Mesothelial cell of epicardium (in vitro differentiated cells): Measurements from ENCODE around the gene LEMD1. TPM values are rescaled to one million over a fixed set of nuclear protein-coding genes. Genes with fewer than 3 reads are reported as not detected.

Experiments used
- DNase-seq, 2 experiments: peaks; one replicate each; pipeline ENCODE4 v3.0.0; 2021; ENCODE audit warnings: low spot score in 2 of 2; ENCODE audit not compliant: unreplicated experiment in 2 of 2
- H3K27ac Mint-ChIP-seq: 2 replicates; pipeline ENCODE4 v1.8.0; 2021; ENCODE audit warnings: mixed read lengths
- H3K27me3 Mint-ChIP-seq: 2 replicates; pipeline ENCODE4 v1.8.0; 2021; ENCODE audit warnings: low read depth, mixed read lengths
- H3K36me3 Mint-ChIP-seq: 2 replicates; pipeline ENCODE4 v1.8.0; 2021; ENCODE audit warnings: mixed read lengths
- H3K4me1 Mint-ChIP-seq: 2 replicates; pipeline ENCODE4 v1.8.0; 2021; ENCODE audit warnings: mixed read lengths
- H3K4me3 Mint-ChIP-seq: 2 replicates; pipeline ENCODE4 v1.8.0; 2021; ENCODE audit warnings: mild to moderate bottlenecking, moderate library complexity, mixed read lengths
- H3K9me3 Mint-ChIP-seq: 2 replicates; pipeline ENCODE4 v1.8.0; 2021; ENCODE audit warnings: mixed read lengths
- CTCF ChIP-seq: fragments of 200-600 bp; sonication (generic); IDR thresholded peaks from one replicate; pipeline ENCODE4 v1.5.0; 2021; ENCODE audit warnings: antibody characterized with exemption; ENCODE audit not compliant: unreplicated experiment
- total RNA-seq: library from RNA; stranded (reverse); gene quantifications from 3 replicates; pipeline ENCODE4 v1.2.1, GENCODE V29; 2021

Gene LEMD1
- total RNA-seq, 1 donor from 2014 or later, result 1.3 TPM

GRCh38 chr1:205430696-205431305 lies 8.9 kb upstream of the LEMD1 start:
- Mint-ChIP-seq H3K27me3 (peaks cover 44% of the 10 kb centered on the region), H3K27ac (no peak overlapping the region), H3K36me3 (no peaks in the 10 kb centered on the region), H3K9me3 (no peaks in the 10 kb centered on the region), H3K4me3 (peak overlapping the region; percentile 85), H3K4me1 (peaks cover 10% of the 10 kb centered on the region)
- TF ChIP-seq CTCF, result peak; percentile 66
- DNase-seq, result peak in 1 of 2 experiments; percentile 78

- TF ChIP-seq CTCF, result no peak
- H3K27me3 Mint-ChIP-seq, result peaks cover 47% of the 10 kb centered on the region
- no peaks in the 10 kb centered on the region for H3K9me3 Mint-ChIP-seq
- H3K4me1 Mint-ChIP-seq, result peaks cover 10% of the 10 kb centered on the region
- DNase-seq, result no peak
- H3K4me3 Mint-ChIP-seq, result peak overlapping the region; percentile 85
- H3K27ac Mint-ChIP-seq, result no peak overlapping the region
- H3K36me3 Mint-ChIP-seq, result no peaks in the 10 kb centered on the region
Observed at GRCh38 chr1:205429762-205430695, 8.2 kb upstream of the LEMD1 start.

DNA sequence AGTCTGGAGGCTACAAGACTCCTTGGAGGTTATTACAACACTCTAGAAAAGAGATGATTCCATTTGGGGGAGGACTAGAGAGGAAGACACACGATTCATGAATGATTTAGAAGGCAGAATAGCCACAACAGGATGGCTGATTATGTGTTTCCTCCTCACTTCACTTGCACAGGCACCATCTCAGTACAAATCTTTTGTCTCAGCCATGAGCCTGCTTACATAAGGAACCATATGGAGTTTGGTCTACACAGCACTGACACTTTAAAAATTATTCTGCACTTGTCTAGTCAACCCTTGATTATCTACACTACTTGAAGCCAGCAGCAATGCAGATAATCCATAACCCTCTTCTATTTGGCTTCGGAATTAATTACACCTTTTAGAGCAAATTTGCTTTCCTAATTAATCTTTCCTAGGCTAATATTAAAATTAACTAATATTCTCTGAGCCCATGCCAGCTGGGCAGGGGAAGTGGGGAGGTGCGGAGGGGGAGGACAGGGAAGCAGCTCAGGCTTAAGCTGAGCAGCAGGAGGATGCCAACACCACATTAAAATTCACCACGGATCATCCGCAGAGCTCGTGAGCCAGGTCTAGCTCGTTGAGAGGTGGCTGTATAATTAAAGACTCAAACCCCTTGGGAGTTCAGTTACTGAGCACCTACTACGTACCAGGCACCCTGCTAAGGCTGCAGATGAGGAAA lies 3.2 kb upstream of the LEMD1 start:
- no peak for DNase-seq
- Mint-ChIP-seq H3K36me3 (no peaks in the 10 kb centered on the region), H3K27me3 (peaks cover 72% of the 10 kb centered on the region), H3K4me3 (no peak overlapping the region), H3K9me3 (no peaks in the 10 kb centered on the region), H3K4me1 (no peaks in the 10 kb centered on the region), H3K27ac (no peak overlapping the region)
- TF ChIP-seq CTCF, result no peak

DNA sequence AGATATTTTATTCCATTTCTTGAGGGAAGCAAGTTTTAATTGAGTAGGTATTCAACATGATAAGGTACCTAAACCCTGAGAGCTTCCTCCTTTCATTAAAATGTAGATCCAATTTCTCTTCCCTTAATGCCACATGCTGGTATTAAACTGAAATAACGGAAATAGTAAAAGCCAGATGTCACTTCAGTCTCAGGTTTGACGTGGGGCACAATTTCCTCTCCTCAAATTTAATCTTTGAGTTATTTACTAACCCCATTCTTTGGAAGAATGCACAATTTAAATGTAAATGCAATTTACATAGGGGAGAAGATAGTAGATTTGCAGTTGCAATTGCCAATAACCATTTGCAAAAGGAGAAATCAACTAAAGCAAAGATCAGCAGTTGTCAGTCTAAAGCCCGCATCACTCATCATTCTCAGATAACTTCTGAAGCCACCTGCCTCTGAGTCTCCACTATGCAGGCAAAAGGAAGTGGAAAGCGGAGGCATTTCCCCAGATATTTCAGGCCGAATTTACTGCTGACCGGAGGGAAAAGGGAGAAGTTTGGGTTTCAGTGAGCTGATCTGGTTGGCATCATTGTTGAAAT lies 2.1 kb upstream of the LEMD1 start:
- H3K27me3 Mint-ChIP-seq, result peaks cover 68% of the 10 kb centered on the region
- TF ChIP-seq CTCF, result no peak
- no peak for DNase-seq
- no peaks in the 10 kb centered on the region for H3K36me3 Mint-ChIP-seq
- no peak overlapping the region for H3K27ac Mint-ChIP-seq
- H3K9me3 Mint-ChIP-seq, result no peaks in the 10 kb centered on the region
- no peaks in the 10 kb centered on the region for H3K4me1 Mint-ChIP-seq
- H3K4me3 Mint-ChIP-seq, result no peak overlapping the region

DNA sequence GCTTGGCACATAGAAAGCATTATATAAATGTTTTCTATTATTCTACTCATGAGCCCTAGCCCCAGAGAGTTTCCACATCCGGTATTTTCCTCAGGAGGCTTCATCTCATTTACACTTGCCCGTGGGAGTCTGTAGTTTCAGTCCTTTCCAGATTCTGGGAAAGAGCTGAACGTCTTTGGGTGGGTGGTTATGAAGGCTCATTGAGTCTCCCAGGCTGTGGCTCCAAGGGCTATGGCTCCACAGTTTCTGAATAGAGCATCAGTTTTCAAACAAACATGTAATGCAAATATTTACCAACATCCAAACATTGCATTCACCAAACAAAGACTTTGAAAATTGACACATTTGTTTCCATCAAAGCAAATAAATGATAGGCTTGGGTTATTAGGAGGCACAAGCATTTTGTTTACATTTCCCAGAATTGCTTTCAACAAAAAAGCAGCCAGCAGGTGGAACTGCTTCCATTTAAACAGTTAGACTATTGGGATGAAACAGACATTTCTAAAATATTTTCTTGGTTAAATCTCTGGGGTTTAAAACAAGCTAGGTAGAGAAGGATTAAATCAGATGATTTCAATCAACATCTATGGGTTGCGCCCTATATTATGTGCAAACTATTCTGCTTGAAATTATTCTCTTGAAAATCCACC lies 1.3 kb upstream of the LEMD1 start:
- H3K4me1 Mint-ChIP-seq, result peaks cover under 1% of the 10 kb centered on the region
- no peak for DNase-seq
- no peak overlapping the region for H3K27ac Mint-ChIP-seq
- no peaks in the 10 kb centered on the region for H3K9me3 Mint-ChIP-seq
- H3K27me3 Mint-ChIP-seq, result peaks cover 61% of the 10 kb centered on the region
- H3K4me3 Mint-ChIP-seq, result no peak overlapping the region
- no peak for TF ChIP-seq CTCF
- H3K36me3 Mint-ChIP-seq, result no peaks in the 10 kb centered on the region
